ENCODE data around the gene PLVAP.

- no peak for TF ChIP-seq CTCF (IDR thresholded peaks at IDR 0.05; ENCODE audit: insufficient read depth, low read depth, low read length)
- no peak for TF ChIP-seq EZH2 (IDR thresholded peaks at IDR 0.05; ENCODE audit: insufficient read depth, low read length)
Measured at GRCh38 chr19:17421942-17422341, 44.8 kb upstream of the PLVAP start.
